H1 (cell line): ENCODE measurements around the gene FSCN2. TPM values are rescaled to one million over a fixed set of nuclear protein-coding genes. Genes with fewer than 3 reads are reported as not detected.
A peak's percentile ranks its signal among the peaks of the same experiment; 100 is the strongest.

Source experiments
- CTCF ChIA-PET: fragments of 300-600 bp; sonication (Branson Sonifier 250); formaldehyde crosslinking; loops from one replicate; lab custom pipeline; 2021; ENCODE audit not compliant: partially characterized antibody; lab: Charles Lee
- POLR2A ChIA-PET: fragments of 300-600 bp; sonication (Branson Sonifier 250); formaldehyde crosslinking; loops from one replicate; lab custom pipeline; 2021; ENCODE audit warnings: inconsistent platforms; ENCODE audit not compliant: partially characterized antibody; lab: Charles Lee
- DNase-seq, 2 experiments: peaks; one replicate each; pipeline versions ENCODE4 v3.0.0 to v3.0.0-alpha.2; 2010 to 2022; ENCODE audit warnings: low spot score in 2 of 2, low read depth in 1 of 2, mixed read lengths in 1 of 2
- FAIRE-seq: peaks from 2 replicates; lab custom pipeline; 2011; peaks lifted over from hg19 to GRCh38; lab: Jason Lieb, UNC
- H2AFZ ChIP-seq: 2 replicates; pipeline ENCODE4 v1.8.1; 2012; ENCODE audit warnings: low read length, inconsistent platforms
- H2AK5ac ChIP-seq: 2 replicates; pipeline ENCODE4 v1.6.1; 2013; ENCODE audit warnings: low read depth, low read length
- H2BK120ac ChIP-seq: replicated peaks from 2 replicates; pipeline ENCODE3; 2013; ENCODE audit warnings: low read depth, low read length, inconsistent platforms
- H2BK12ac ChIP-seq: 2 replicates; pipeline ENCODE4 v1.6.1; 2013; ENCODE audit warnings: low read depth, low read length
- H2BK15ac ChIP-seq: 2 replicates; pipeline ENCODE4 v1.6.1; 2013; ENCODE audit warnings: low read length
- H2BK20ac ChIP-seq: 2 replicates; pipeline ENCODE4 v1.6.1; 2013; ENCODE audit warnings: low read length
- H2BK5ac ChIP-seq: 2 replicates; pipeline ENCODE4 v1.6.1; 2013; ENCODE audit warnings: low read depth, low read length
- H3K14ac ChIP-seq: 2 replicates; pipeline ENCODE4 v1.6.1; 2013; ENCODE audit warnings: inconsistent platforms; ENCODE audit not compliant: insufficient read length
- H3K18ac ChIP-seq: 2 replicates; pipeline ENCODE4 v1.6.1; 2013; ENCODE audit warnings: low read length; ENCODE audit errors: extremely low read depth
- H3K23ac ChIP-seq: 2 replicates; pipeline ENCODE4 v1.6.1; 2013; ENCODE audit warnings: inconsistent platforms; ENCODE audit not compliant: insufficient read length
- H3K23me2 ChIP-seq: 2 replicates; pipeline ENCODE4 v1.6.1; 2013; ENCODE audit warnings: low read depth, low read length
- H3K27ac ChIP-seq: 2 replicates; pipeline ENCODE4 v1.6.1; 2011; ENCODE audit warnings: low read depth, low read length, inconsistent platforms
- H3K27me3 ChIP-seq, 4 experiments: replicated peaks in 1 of 4; 1 replicate in 1 of 4; 2 replicates in 3 of 4; pipeline versions ENCODE4 v1.6.1 to v1.8.1; 2011 to 2013; ENCODE audit warnings: low read length in 3 of 4, mild to moderate bottlenecking in 3 of 4, inconsistent platforms in 2 of 4, mixed read lengths in 2 of 4, moderate library complexity in 1 of 4; ENCODE audit not compliant: control insufficient read depth in 3 of 4, insufficient read depth in 3 of 4; ENCODE audit errors: extremely low read depth in 1 of 4
- H3K36me3 ChIP-seq, 4 experiments: 2 replicates each; pipeline versions ENCODE4 v1.6.1 to v1.8.1; 2011 to 2013; ENCODE audit warnings: mild to moderate bottlenecking in 4 of 4, low read length in 3 of 4, moderate library complexity in 2 of 4, control low read depth in 1 of 4, inconsistent platforms in 1 of 4; ENCODE audit not compliant: insufficient read depth in 4 of 4, control insufficient read depth in 2 of 4
- H3K4ac ChIP-seq: replicated peaks from 2 replicates; pipeline ENCODE3; 2013; ENCODE audit warnings: low read length, low read depth, mixed read lengths, inconsistent platforms; ENCODE audit not compliant: insufficient read length
- H3K4me1 ChIP-seq, 4 experiments: replicated peaks in 1 of 4; 1 replicate in 1 of 4; 2 replicates in 3 of 4; pipeline versions ENCODE4 v1.6.1 to v1.8.1; 2011 to 2013; ENCODE audit warnings: low read length in 3 of 4, inconsistent platforms in 2 of 4, mixed read lengths in 1 of 4; ENCODE audit not compliant: insufficient read depth in 4 of 4, control insufficient read depth in 3 of 4
- H3K4me2 ChIP-seq, 2 experiments: 2 replicates each; pipeline versions ENCODE4 v1.6.1 to v1.8.1; 2011 to 2013; ENCODE audit warnings: low read depth in 2 of 2, low read length in 2 of 2, control low read depth in 1 of 2, inconsistent platforms in 1 of 2, mild to moderate bottlenecking in 1 of 2; ENCODE audit not compliant: insufficient read depth in 1 of 2
- H3K4me3 ChIP-seq, 4 experiments: fragments of 200-600, 300-600 bp in 1 of 4; sonication (generic), shearing (Covaris generic), sonication (Bioruptor Twin) in 1 of 4; 2 replicates each; pipeline versions ENCODE4 v1.5.1 to v1.8.1; 2011 to 2016; ENCODE audit warnings: low read length in 4 of 4, low read depth in 3 of 4, control low read depth in 2 of 4, inconsistent platforms in 2 of 4, mild to moderate bottlenecking in 2 of 4, mixed read lengths in 1 of 4, moderate library complexity in 1 of 4; ENCODE audit not compliant: insufficient read depth in 2 of 4; ENCODE audit errors: extremely low read depth in 1 of 4
- H3K56ac ChIP-seq: replicated peaks from 2 replicates; pipeline ENCODE3; 2013; ENCODE audit warnings: low read depth, mild to moderate bottlenecking, mixed read lengths, low read length, inconsistent platforms; ENCODE audit not compliant: insufficient read length
- H3K79me1 ChIP-seq: 2 replicates; pipeline ENCODE4 v1.6.1; 2013; ENCODE audit warnings: low read depth, low read length, control low read depth
- H3K79me2 ChIP-seq, 2 experiments: 2 replicates each; pipeline versions ENCODE4 v1.6.1 to v1.8.1; 2012 to 2013; ENCODE audit warnings: low read length in 2 of 2, mild to moderate bottlenecking in 2 of 2, inconsistent platforms in 1 of 2; ENCODE audit not compliant: insufficient read depth in 2 of 2, control insufficient read depth in 1 of 2
- H3K9ac ChIP-seq, 4 experiments: replicated peaks in 1 of 4; 1 replicate in 1 of 4; 2 replicates in 3 of 4; pipeline versions ENCODE4 v1.6.1 to v1.8.1; 2011 to 2013; ENCODE audit warnings: low read depth in 3 of 4, low read length in 3 of 4, control low read depth in 2 of 4, mild to moderate bottlenecking in 2 of 4, moderate library complexity in 2 of 4, inconsistent platforms in 1 of 4; ENCODE audit errors: extremely low read depth in 1 of 4
- H3K9me3 ChIP-seq, 2 experiments: 2 replicates each; pipeline versions ENCODE4 v1.6.1 to v1.8.1; 2012 to 2013; ENCODE audit warnings: mild to moderate bottlenecking in 2 of 2, moderate library complexity in 2 of 2, control low read depth in 1 of 2, inconsistent platforms in 1 of 2, low read depth in 1 of 2, low read length in 1 of 2, mixed read lengths in 1 of 2; ENCODE audit not compliant: insufficient read depth in 2 of 2
- H4K20me1 ChIP-seq, 2 experiments: replicated peaks in 1 of 2; 2 replicates each; pipeline versions ENCODE3 to v1.8.1; 2011 to 2013; ENCODE audit warnings: inconsistent platforms in 2 of 2, low read length in 2 of 2, mild to moderate bottlenecking in 1 of 2; ENCODE audit not compliant: insufficient read depth in 2 of 2, control insufficient read depth in 1 of 2
- H4K5ac ChIP-seq: 2 replicates; pipeline ENCODE4 v1.6.1; 2013; ENCODE audit warnings: low read length, low read depth, mixed read lengths, inconsistent platforms; ENCODE audit not compliant: insufficient read length
- H4K8ac ChIP-seq: 2 replicates; pipeline ENCODE4 v1.8.0; 2013; ENCODE audit warnings: mild to moderate bottlenecking, moderate library complexity, low read length, inconsistent platforms; ENCODE audit not compliant: insufficient read depth; ENCODE audit errors: extremely low read depth
- H4K91ac ChIP-seq: replicated peaks from 2 replicates; pipeline ENCODE3; 2013; ENCODE audit warnings: low read length, mixed read lengths, inconsistent platforms; ENCODE audit not compliant: insufficient read length
- ATF3 ChIP-seq: IDR thresholded peaks from 2 replicates; pipeline ENCODE4 v1.6.1; 2011; ENCODE audit warnings: low read depth, mild to moderate bottlenecking, low read length; ENCODE audit not compliant: insufficient read depth
- BACH1 ChIP-seq: IDR thresholded peaks from 2 replicates; pipeline ENCODE4 v1.6.1; 2012; ENCODE audit warnings: low read length, improper control_type of control experiment
- JUND ChIP-seq: IDR thresholded peaks from 2 replicates; pipeline ENCODE4 v1.6.1; 2011; ENCODE audit warnings: mild to moderate bottlenecking, improper control_type of control experiment, low read length
- KDM4A ChIP-seq: IDR thresholded peaks from one replicate; pipeline ENCODE4 v1.7.1; 2012; ENCODE audit warnings: low read depth, mild to moderate bottlenecking, moderate library complexity, low read length, inconsistent platforms; ENCODE audit not compliant: severe bottlenecking
- SIRT6 ChIP-seq: IDR thresholded peaks from one replicate; pipeline ENCODE4 v1.7.1; 2012; ENCODE audit warnings: low read length, inconsistent platforms
- SP1 ChIP-seq: IDR thresholded peaks from 2 replicates; pipeline ENCODE4 v1.6.1; 2011; ENCODE audit warnings: low read depth, low read length
- WGBS, 2 experiments: shearing (Covaris generic) in 1 of 2; methylation state at CpG; one replicate each; pipeline versions ENCODE4 v1.1.6 to v1.1.7; 2013 to 2015; ENCODE audit warnings: low lambda C conversion rate in 2 of 2, mixed read lengths in 2 of 2, inconsistent platforms in 1 of 2, low coverage in 1 of 2, missing lambda C conversion rate in 1 of 2; ENCODE audit not compliant: insufficient replicate concordance in 2 of 2, insufficient coverage in 1 of 2, insufficient read length in 1 of 2; ENCODE audit errors: extremely low coverage in 1 of 2, missing lambda C conversion rate in 1 of 2; 5-methylcytosine and 5-hydroxymethylcytosine counted together
- polyA plus RNA-seq, 7 experiments: library from polyadenylated mRNA; depleted of rRNA in 3 of 7; stranded (reverse) in 5 of 7; unstranded in 2 of 7; fragments of >200 nt in 5 of 7; fragments of 200-250 nt in 2 of 7; gene quantifications; 1 replicate in 5 of 7; 2 replicates in 1 of 7; 4 replicates in 1 of 7; pipeline versions ENCODE4 v1.2.1 to v1.2.3, GENCODE V29; 2011 to 2013; ENCODE audit warnings: missing spikeins in 2 of 7, mixed read lengths in 2 of 7
- total RNA-seq: library from RNA; stranded (reverse); fragmentation: NEBNext Ultra II Directional; extraction: Animal tissue kit (Norgen Biotek cat#: 25700); gene quantifications from 2 replicates; pipeline ENCODE4 v1.2.1, GENCODE V29; 2021

The FSCN2 gene
- total and polyA plus RNA-seq, 2 of the 8 experiments (the other 6 are each of a cell fraction or from before 2014, with no cell fraction given): 0.18 to 0.30 TPM

- no peak for DNase-seq
- 97% methylated on average over 10 of the region's 10 CpGs; no CpG with 5 or more reads in 1 of the 2 experiments for WGBS, 2 experiments
- no peak overlapping the region for H2BK15ac ChIP-seq
- H2AK5ac ChIP-seq: no peak overlapping the region
- H3K4me3 ChIP-seq: no peak overlapping the region
- no peak overlapping the region for H3K18ac ChIP-seq
- no peak overlapping the region for H2BK20ac ChIP-seq
- H3K36me3 ChIP-seq: peaks cover 4 to 9% (median 6%) of the 10 kb centered on the region in 4 experiments; a peak in 7 of 8 replicates
- no peak overlapping the region for H3K23ac ChIP-seq
- H4K5ac ChIP-seq: no peak overlapping the region
- peaks cover 10 to 11% of the 10 kb centered on the region in 2 experiments for H4K20me1 ChIP-seq
- no peaks in the 10 kb centered on the region for H3K9me3 ChIP-seq
- H3K14ac ChIP-seq: no peak overlapping the region
- 0 out of 4 replicates have a peak, but pooled peaks cover 0 to 2% of the 10 kb centered on the region in 2 experiments for H3K79me2 ChIP-seq
- POLR2A ChIA-PET: interaction anchor here (1.8 to 1.9 kb wide), 3 partner anchors 12 to 18 kb away, joined by 3 to 6 read pairs (median 4); no protein-coding TSS in a partner anchor
- no peak overlapping the region for H3K4ac ChIP-seq
- TF ChIP-seq SIRT6 (no peak), BACH1 (no peak), ATF3 (no peak), JUND (no peak), SP1 (no peak), KDM4A (no peak)
- no peaks in the 10 kb centered on the region for H3K4me1 ChIP-seq
- peak overlapping the region; percentile 33; the same call in 1 of the 2 replicates for H3K27ac ChIP-seq
- H2AFZ ChIP-seq: no peak overlapping the region
- H2BK120ac ChIP-seq: no peak overlapping the region
- H3K9ac ChIP-seq: no peak overlapping the region
- CTCF ChIA-PET: interaction anchor here (0.8 to 5.1 kb wide), 6 partner anchors 9 to 407 kb away, joined by 3 to 31 read pairs (median 3); no protein-coding TSS in a partner anchor
- H3K79me1 ChIP-seq: peaks cover 6% of the 10 kb centered on the region
- H2BK12ac ChIP-seq: no peak overlapping the region
- no peak for FAIRE-seq
- no peak overlapping the region for H4K8ac ChIP-seq
- H3K23me2 ChIP-seq: no peaks in the 10 kb centered on the region
- H3K4me2 ChIP-seq: no peak overlapping the region
- no peak overlapping the region for H2BK5ac ChIP-seq
- no peaks in the 10 kb centered on the region for H3K27me3 ChIP-seq
- H3K56ac ChIP-seq: no peak overlapping the region
- H4K91ac ChIP-seq: no peak overlapping the region
Observed at GRCh38 chr17:81578038-81578441, 49.9 kb downstream of the FSCN2 start.
